GM19193 (cell line): Measurements from ENCODE around the gene DGCR8.

Experiments
- POLR2A ChIP-seq: IDR thresholded peaks from 4 replicates; pipeline ENCODE4 v1.6.1; 2011; ENCODE audit not compliant: insufficient read depth, insufficient read length; ENCODE audit errors: extremely low read depth

DGCR8 gene

GRCh38 chr22:20057596-20058268 lies 22.3 kb upstream of the DGCR8 start:
- TF ChIP-seq POLR2A, result no peak

GRCh38 chr22:20058989-20059770 lies 20.9 kb upstream of the DGCR8 start:
- TF ChIP-seq POLR2A, result no peak

DNA sequence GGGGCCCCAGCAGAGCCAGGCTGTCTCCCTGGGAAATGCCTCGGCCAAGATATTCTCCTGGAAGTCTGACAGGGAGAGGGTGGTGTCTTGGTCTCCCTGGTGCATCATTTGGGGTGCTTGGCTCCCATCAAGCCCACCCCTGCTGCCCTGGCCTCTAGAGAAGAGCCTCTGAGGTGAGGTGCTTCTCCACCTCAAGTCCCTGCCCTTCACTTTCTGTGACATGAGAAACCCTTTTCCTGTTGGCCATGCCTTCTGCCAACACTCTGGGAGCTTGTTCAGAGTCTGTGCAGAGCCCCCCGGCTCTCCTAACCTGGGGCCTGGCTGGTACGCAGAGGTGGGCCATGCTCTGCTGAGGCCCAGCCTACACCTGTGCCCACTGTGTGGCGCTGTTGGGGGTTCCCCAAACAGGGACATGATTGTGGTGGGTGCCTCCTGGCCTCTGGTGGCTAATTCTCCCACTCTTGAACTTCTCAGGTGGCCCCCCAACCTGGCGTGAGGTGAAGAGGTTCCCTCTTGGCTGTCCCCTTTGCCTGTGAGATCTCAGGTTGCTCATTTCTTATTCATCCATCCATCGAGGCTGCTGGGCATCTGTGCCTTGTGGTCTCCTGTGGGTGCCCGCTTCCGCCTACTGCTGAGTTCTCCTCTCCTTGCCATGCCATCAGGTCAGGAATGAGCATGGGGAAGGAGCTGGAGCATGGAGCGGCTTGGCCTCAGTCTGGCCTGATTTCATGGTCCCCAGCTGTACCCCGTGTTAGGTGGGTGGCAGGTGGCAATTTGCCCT lies 19.2 kb upstream of the DGCR8 start:
- TF ChIP-seq POLR2A, result no peak

GRCh38 chr22:20061481-20061861 lies 18.6 kb upstream of the DGCR8 start:
- no peak for TF ChIP-seq POLR2A

- TF ChIP-seq POLR2A, result no peak
Observed at GRCh38 chr22:20062043-20062765, 17.8 kb upstream of the DGCR8 start.

DNA sequence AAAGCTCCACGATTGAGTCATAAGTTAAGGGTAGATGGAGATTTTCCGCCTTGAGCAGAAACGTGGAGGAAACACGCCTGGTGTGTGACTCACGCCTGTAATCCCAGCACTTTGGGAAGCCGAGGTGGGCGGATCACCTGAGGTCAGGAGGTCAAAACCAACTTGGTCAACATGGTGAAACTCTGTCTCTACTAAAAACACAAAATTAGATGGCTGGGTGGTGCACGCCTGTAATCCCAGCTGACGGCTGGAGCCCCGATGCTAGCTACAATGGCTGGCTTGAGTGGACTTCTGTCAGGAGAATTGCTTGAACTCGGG lies 17.3 kb upstream of the DGCR8 start:
- TF ChIP-seq POLR2A, result no peak

DNA sequence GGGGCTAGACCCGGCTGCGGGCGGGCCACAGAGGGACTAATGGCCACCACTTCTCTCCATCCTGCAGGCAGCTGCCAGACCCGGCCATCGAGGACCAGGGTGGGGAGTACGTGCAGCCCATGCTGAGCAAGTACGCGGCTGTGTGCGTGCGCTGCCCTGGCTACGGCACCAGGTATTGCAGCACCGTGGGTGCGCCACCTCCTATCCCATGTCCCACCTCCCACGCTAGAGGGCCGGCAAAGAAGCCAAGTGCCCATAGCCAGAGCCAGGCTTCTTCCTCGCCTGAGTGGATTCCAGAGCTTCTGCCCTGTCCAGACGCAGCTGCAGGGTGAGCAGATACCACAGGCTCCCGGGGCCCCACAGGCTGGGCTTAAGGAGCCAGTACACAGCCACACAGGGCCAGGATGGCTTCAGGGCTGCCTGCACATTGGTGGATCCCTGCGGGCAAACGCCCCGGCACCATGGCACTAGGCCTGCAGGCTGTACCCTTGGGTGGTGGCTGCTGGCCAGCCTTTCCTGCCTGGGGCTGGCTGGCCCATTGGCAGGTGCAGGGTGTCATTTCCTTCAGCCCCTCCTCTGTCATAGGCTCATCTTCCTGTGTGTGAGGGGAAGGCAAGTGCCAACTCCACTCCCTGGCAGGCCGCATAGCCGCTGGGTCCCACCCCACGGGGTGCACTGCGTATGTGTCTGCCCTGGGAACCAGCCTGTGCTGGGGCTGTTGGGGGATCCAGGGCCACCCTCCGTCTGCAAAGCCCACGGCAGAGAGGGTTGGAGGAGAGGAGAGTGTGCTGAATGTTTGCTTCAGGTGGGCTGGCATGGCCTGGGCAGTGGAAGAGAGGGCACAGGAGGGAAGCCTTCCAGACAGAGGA lies 16.5 kb upstream of the DGCR8 start:
- no peak for TF ChIP-seq POLR2A

DNA sequence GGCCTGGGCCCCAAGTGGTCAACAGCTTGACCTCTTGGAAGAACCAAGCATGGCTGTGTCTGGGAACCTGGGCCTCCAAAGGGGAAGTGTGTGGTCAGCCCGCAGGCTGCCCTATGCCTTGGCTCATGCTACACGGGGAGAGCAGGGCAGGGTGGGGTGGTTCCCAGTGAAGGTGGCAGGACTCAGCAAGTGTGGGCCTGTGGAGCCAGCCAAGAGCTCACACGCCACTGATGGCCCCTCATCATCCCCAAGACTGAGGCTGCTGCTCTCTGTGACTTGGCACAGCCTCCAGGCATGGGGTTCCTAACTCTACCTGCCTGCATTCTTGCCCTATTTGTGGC lies 15.9 kb upstream of the DGCR8 start:
- TF ChIP-seq POLR2A, result no peak

- TF ChIP-seq POLR2A, result no peak
Observed at GRCh38 chr22:20064545-20065262, 15.3 kb upstream of the DGCR8 start.

GRCh38 chr22:20065896-20066616 lies 14.0 kb upstream of the DGCR8 start:
- TF ChIP-seq POLR2A, result no peak

DNA sequence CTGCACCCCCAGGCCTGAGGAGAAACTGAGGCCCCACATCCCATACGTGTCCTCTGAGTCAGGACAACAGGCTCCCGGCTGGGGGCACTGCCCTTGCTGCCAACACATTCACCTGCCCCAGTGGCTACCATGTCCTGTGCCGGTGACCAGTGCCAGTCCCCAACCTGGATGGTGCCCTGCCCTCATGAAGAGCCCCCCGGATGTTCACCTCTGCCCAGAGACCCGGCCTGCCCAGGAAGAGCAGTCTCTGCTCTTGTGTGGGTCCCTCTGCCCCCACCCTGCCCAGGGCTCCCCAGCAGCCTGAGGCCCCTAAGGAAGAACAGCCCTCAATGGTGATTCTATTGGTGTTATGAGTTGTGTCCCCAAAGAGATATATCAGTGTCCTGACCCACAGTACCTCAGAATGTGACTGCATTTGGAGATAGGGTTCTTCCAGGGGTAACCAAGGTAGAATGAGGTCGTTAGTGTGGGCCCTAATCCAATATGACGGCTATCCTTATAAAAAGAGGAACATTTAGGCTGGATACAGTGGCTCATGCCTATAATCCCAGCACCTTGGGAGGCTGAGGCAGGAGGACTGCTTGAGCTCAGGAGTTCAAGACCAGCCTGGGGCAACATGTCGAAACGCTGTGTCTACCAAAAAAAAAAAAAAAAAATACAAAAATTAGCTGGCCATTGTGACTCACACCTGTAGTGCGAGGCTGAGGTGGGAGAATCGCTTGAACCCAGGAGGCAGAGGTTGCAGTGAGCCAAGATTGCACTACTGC lies 13.2 kb upstream of the DGCR8 start:
- no peak for TF ChIP-seq POLR2A

DNA sequence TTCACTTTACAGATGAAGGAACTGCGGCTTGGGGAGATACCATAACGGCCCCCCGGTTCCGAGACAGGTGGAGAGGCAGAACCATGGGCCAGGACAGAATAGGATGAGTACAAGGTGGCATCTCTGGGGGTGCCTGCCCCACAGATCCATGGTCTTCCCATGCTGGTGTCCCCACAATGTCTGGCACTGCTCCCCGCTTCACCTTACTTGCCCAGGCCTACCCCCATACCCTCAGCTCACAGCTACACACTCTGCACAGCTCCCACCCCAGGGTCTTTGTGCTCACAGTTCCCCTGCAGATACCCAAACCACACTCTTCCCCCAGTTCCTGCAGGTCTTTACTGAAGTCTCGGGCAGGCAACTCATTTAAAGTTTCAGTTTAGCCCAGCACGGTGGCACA lies 11.4 kb upstream of the DGCR8 start:
- TF ChIP-seq POLR2A, result no peak
